ENCODE data around the gene COP1. TPM values are rescaled to one million over a fixed set of nuclear protein-coding genes. Genes with fewer than 3 reads are reported as not detected.

The COP1 gene
- total and polyA plus RNA-seq, 10 donors: 46.7 to 110 (median 66.0) TPM

GRCh38 chr1:175935166-175935565 lies 271.9 kb downstream of the COP1 start:
- intact Hi-C loops (cut with DNase I; ENCODE audit: low total_unique reads): no loop called here
- Histone ChIP-seq H3K9me3 (peaks cover 0 to 24% (median 15%) of the 10 kb centered on the region in 8 donors), H3K36me3 (peaks cover 0 to 41% (median 9%) of the 10 kb centered on the region in 6 donors), H3K27me3 (replicated peaks in 1 of 7) (no peaks in the 10 kb centered on the region), H3K4me3 (no peak overlapping the region), H3K27ac (no peak overlapping the region), H3K4me1 (no peaks in the 10 kb centered on the region)
- TF ChIP-seq CTCF (IDR thresholded peaks at IDR 0.05 in 8 of 11, conservative IDR thresholded peaks at IDR 0.05 in 3 of 11) (no peak), POLR2AphosphoS5 (IDR thresholded peaks at IDR 0.05) (no peak), POLR2A (IDR thresholded peaks at IDR 0.05) (no peak)
- no peak for DNase-seq
- WGBS, 5 donors: 96 to 100% (median 99%) methylated on average over 3 of the region's 3 CpGs

GRCh38 chr1:175933801-175934200 lies 273.3 kb downstream of the COP1 start:
- intact Hi-C loops (cut with DNase I; ENCODE audit: low total_unique reads): no loop called here
- Histone ChIP-seq H3K4me3 (no peak overlapping the region), H3K27ac (no peak overlapping the region), H3K4me1 (no peaks in the 10 kb centered on the region), H3K27me3 (replicated peaks in 1 of 7) (no peaks in the 10 kb centered on the region), H3K9me3 (peaks cover 0 to 37% (median 28%) of the 10 kb centered on the region in 8 donors), H3K36me3 (peaks cover 0 to 29% (median 0%) of the 10 kb centered on the region in 6 donors)
- TF ChIP-seq POLR2AphosphoS5 (IDR thresholded peaks at IDR 0.05): no peak
- no peak for DNase-seq
- whole genome bisulfite sequencing, 5 donors: 75 to 96% (median 93%) methylated on average over 3 of the region's 3 CpGs

- Histone ChIP-seq H3K4me1 (no peaks in the 10 kb centered on the region), H3K9me3 (peaks cover 2 to 70% (median 55%) of the 10 kb centered on the region in 8 donors), H3K4me3 (no peak overlapping the region), H3K27ac (no peak overlapping the region), H3K36me3 (peaks cover 0 to 20% (median 0%) of the 10 kb centered on the region in 6 donors), H3K27me3 (replicated peaks in 1 of 7) (no peaks in the 10 kb centered on the region)
- WGBS, 5 donors: 96 to 99% (median 98%) methylated on average over 1 of the region's 1 CpG
- no peak for DNase-seq
- TF ChIP-seq CTCF (IDR thresholded peaks at IDR 0.05 in 8 of 11, conservative IDR thresholded peaks at IDR 0.05 in 3 of 11): no peak
- no peak for TF ChIP-seq POLR2A (IDR thresholded peaks at IDR 0.05)
- no peak for TF ChIP-seq POLR2AphosphoS5 (IDR thresholded peaks at IDR 0.05)
- intact Hi-C loops (cut with DNase I; ENCODE audit: low total_unique reads): no loop called here
Measured at GRCh38 chr1:175927944-175928343, 279.1 kb downstream of the COP1 start.

GRCh38 chr1:175922254-175922881 lies 284.7 kb downstream of the COP1 start:
- intact Hi-C loops (cut with DNase I; ENCODE audit: low total_unique reads): no loop called here

More at GRCh38 chr1:175922254-175922881, 284.7 kb downstream of the COP1 start:
- no peaks in the 10 kb centered on the region for H3K4me1 ChIP-seq
- peaks cover 0 to 34% (median 0%) of the 10 kb centered on the region in 6 donors for H3K36me3 ChIP-seq
- 75 to 81% (median 80%) methylated on average over 3 of the region's 3 CpGs for WGBS, 5 donors
- no peak for DNase-seq
- no peaks in the 10 kb centered on the region for H3K27me3 ChIP-seq (replicated peaks in 1 of 7)
- H3K27ac ChIP-seq: no peak overlapping the region
- TF ChIP-seq POLR2AphosphoS5 (IDR thresholded peaks at IDR 0.05): no peak
- TF ChIP-seq POLR2A (IDR thresholded peaks at IDR 0.05): no peak
- no peak for TF ChIP-seq CTCF (IDR thresholded peaks at IDR 0.05 in 8 of 11, conservative IDR thresholded peaks at IDR 0.05 in 3 of 11)
- H3K9me3 ChIP-seq: peaks cover 0 to 18% (median 12%) of the 10 kb centered on the region in 8 donors
- H3K4me3 ChIP-seq: no peak overlapping the region

Data from spleen (tissue), 11 donors.